ENCODE data around the gene PPP4R3A.
"Not testable (repeated sequence)": the region's sequence is repeated elsewhere in the genome, so short reads cannot be mapped to it uniquely, and the experiment has no call there.

Gene PPP4R3A

GRCh38 chr14:91438845-91439244 lies 71.3 kb downstream of the PPP4R3A start:
- DNase-seq (ENCODE audit: low read depth) = no peak

DNA sequence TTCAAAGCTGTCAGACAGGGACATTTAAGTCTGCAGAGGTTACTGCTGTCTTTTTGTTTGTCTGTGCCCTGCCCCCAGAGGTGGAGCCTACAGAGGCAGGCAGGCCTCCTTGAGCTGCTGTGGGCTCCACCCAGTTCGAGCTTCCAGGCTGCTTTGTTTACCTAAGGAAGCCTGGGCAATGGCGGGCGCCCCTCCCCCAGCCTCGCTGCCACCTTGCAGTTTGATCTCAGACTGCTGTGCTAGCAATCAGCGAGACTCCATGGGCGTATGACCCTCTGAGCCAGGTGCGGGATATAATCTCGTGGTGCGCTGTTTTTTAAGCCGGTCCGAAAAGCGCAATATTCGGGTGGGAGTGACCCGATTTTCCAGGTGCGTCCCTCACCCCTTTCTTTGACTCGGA lies 73.8 kb downstream of the PPP4R3A start:
- DNase-seq (ENCODE audit: low read depth) = not testable (repeated sequence)

- DNase-seq (ENCODE audit: low read depth) = no peak
These were observed 80.7 kb downstream of the PPP4R3A start for GRCh38 chr14:91429385-91429784.

DNA sequence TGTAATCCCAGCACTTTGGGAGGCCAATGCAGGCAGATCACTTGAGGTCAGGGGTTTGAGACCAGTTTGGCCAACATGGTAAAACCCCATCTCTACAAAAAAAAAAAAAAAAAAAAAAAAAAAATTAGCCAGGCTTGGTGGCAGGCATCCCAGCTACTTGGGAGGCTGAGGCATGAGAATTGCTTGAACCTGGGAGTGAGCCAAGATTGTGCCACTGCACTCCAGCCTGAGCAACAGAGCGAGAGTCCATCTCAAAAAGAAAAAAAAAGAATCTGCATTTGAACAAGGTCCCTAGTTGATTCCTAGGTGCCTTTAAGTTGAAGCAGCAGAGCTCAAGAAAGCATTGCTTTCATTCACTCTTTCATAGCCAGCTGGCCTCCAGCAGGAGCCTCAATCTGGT lies 81.2 kb downstream of the PPP4R3A start:
- not testable (repeated sequence) for DNase-seq (ENCODE audit: low read depth)

GRCh38 chr14:91425531-91425944 lies 84.6 kb downstream of the PPP4R3A start:
- not testable (repeated sequence) for DNase-seq (ENCODE audit: low read depth)

DNA sequence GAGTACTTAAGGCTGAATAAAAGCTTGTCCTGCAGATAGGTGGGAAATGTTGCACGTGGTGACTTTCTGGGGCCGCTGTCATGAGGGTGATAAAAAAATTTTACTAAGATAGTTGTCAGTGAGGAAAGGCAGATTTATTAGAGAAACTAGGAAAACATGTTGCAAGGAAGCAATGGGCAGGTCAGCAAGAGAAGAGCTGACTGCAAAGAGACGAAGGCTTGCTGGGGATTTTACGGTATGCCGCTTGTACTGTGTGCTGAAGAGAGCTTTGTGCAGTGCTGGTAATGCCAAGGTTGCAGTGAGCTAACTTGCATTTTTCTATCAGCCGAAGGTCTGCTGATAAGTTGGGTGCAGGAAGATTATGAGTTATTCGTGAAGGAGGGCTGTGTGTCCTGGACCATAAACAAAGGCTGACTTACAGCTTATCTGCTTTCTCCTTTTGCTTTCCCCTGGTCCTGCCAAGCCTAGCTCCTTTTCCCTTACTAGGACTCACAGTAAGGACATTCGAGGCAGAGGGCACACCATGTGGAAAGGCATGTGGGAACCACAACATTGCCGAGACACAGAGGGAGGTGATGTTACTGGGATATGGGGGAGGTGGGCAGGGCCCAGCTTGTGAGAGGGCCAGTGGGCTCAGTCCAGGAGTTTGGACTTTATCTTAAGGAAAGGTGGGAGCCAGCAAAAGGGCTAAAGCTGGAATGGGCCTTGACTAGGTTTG lies 85.1 kb downstream of the PPP4R3A start:
- no peak for DNase-seq (ENCODE audit: low read depth)

- DNase-seq (ENCODE audit: low read depth) = no peak
These were observed 89.4 kb downstream of the PPP4R3A start for GRCh38 chr14:91420686-91421085.

DNA sequence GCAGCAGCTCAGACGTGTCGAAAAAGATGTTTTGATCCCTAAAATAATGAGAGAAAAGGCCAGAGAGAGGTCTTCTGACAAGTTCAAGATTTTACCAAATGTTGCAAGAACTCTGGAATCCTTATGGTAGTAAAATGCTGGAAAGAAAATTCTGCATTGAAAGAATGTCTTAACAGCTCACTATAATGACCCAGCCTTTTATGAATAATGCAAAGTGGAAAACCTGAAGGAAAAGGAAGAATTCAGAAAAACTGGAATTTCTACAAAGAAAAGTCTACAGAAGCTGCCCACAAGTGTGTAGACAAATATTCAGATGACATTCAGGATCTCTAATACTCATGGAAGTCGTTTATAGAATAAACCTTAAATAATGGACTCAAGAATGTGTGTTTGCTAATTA lies 90.7 kb downstream of the PPP4R3A start:
- DNase-seq (ENCODE audit: low read depth) = no peak

DNA sequence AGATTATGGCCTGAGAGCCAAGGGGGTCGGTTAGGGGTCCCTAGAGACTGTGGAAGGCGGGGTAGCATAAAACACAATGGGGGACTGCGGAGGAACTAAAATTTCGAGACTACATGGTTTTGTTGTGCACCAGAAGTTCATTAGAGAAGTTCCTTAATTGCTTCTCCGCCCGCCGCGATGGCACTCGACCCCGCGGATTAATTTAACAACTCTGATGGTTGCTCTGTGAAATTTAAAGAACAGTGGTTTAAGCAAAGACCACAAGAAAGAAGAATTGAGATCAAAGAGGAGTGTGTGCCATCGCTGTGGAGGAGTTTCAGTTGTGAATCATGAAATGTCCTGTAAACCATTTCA lies 91.1 kb downstream of the PPP4R3A start:
- no peak for DNase-seq (ENCODE audit: low read depth)

- peak; percentile 76 for DNase-seq (ENCODE audit: low read depth)
These were observed 91.6 kb downstream of the PPP4R3A start for GRCh38 chr14:91418387-91419043.

- no peak for DNase-seq (ENCODE audit: low read depth)
These were observed 92.1 kb downstream of the PPP4R3A start for GRCh38 chr14:91417983-91418386.

GRCh38 chr14:91417120-91417982 lies 92.8 kb downstream of the PPP4R3A start, which contains the start of gene CCDC88C:
CCDC88C (minus strand) TSS chr14:91417820; CDS start chr14:91417690, 130 bp downstream.
- no peak for DNase-seq (ENCODE audit: low read depth)

- no peak for DNase-seq (ENCODE audit: low read depth)
These were observed 93.4 kb downstream of the PPP4R3A start for GRCh38 chr14:91416744-91417119.

DNA sequence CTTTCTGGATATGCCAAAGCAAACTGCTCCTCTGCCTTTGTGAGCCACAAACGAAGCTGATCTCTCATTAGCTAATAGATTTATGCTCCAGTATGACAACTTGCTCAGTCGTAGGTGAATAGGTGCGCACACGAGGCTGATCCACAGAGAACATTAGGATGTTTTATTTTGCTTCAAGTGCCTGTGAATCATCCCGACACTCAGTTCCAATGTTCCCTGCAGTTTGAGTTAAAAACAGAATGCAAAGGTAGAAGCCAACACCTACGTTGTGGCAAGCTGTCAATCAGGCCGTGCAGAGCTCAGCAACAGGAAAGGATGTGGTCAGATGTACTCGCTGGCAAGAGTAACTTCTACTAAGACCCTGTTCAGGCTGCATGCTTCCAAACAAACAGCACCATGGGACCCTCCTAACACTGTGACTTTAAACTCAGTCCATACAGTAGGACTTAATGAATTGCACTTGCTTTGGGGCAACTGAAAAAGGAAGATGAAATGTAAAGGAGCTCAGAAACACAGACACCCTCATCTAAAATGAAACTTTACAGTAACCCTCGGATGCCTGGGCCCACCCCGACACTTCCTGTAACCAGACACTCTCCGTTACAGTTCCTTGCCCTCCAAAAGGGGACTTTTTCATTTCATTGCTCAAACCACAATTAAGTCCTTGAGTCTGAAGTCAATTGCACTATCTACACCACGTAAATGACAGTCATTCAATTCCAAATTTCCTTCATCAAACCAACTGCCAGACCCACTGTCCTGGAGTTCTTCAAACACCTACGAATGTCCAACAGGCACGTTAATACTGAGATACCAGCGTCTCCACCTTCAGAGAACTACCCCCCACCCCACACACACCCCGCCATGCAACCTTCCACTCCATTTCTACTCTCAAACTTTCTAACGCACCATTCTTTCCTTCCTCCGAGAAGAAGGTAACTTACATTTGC lies 94.0 kb downstream of the PPP4R3A start:
- no peak for DNase-seq (ENCODE audit: low read depth)

DNA sequence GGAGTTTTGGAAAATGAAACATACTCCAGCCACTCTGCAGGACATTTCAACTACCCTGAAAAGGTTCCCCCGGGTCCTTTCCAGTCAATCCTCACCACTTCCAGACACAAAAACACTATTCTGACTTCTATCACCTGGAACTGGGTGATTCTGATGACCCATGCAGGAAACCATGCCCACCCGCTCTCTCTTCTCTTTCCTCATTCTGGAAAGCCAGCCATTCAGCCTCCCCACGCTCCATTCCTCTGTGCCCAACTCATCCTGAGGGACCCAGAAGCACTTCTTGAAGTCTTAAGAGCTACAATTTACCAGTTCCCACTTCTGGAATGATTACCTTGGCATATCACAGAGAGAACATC lies 95.7 kb downstream of the PPP4R3A start:
- DNase-seq (ENCODE audit: low read depth) = no peak

- no peak for DNase-seq (ENCODE audit: low read depth)
These were observed 96.3 kb downstream of the PPP4R3A start for GRCh38 chr14:91413547-91414474.

DNA sequence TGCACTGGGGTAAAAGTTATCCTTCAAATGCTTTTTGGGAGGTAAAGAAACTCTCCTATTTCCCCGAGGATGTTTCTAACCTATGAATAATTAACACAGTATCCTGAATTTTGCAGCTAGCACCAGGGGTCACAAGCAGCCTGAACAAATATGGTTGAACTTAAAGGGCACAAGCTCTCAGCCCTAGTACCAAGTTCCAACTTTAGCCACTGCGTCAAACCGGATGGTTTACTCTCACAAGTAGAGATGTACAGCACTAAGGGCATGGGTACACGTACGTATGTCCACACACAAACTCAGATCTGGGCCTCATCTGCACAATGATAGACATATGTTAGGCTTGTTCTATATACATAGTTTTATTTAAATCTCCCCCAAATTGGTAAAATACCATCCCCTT lies 97.2 kb downstream of the PPP4R3A start:
- no peak for DNase-seq (ENCODE audit: low read depth)

DNA sequence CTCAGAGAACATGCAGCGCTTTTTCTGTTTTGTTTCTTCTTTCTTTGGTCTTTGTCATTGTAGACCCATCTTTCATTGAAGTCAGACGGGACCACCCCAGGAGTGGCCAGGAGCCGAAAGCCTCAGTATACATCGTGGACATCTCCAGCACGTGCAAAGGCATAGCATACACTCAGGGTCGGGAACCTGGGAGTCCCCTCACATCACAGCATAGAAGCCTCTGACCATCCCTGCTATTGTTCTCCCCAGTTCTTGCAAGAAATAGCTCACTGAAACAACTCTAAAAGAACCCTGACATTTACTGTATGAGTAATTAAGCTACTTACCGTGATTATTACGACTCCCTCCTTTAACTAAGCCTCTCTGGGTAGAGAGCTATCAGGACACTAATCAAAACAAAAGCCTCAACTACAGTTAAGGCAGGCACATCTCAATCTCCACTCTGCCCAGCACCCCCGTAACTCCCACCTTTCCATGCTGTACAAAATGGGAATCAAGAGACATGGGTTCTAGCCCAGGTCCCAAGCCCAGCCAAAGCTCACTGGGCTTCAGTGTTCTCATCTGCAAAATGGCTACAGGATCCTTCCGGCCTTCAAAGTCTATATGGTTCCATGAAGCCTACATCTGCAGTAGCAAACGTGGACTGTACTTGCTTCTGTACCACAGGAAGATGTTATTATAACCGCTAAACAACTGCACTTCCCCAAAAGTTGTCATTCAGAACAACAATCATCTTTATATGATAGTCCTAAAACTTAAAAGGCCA lies 99.2 kb downstream of the PPP4R3A start:
- no peak for DNase-seq (ENCODE audit: low read depth)

DNA sequence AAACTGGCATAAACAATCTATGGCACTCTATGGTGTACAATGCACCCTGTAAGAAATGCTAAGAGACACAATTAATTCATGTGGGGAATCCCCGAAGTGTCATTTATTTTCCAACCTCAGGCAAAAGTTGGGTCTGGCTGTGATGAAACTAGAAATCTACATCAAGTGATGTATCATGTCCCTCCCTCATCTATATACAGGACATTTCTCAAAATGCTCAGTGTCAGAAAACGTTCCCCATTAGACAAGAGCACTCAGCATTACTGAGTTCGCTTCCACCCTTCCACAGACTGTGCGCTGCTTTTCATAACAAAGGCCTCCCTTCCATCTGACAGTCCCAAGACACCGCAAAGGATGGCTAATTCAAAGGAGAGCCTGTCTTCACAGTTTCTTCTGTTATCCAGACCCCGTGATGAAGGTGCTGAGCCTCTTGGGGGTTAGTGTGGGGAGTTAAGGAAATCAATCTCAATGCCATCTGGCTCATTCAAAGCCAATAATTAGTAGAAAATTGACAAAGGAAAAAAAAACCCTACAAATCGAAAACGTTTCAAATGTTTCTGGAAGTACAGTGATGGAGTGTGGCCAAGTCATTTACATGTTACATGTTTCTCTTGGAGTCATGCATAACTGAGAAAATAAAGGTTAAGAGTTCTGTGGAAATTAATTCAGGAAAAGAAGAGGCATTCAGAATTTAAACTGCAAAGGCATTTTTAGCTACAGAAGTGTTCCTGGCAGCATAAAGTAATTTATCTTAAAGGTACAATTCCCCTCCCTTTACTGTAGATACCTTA lies 100.0 kb downstream of the PPP4R3A start:
- no peak for DNase-seq (ENCODE audit: low read depth)

Data from stimulated activated CD8-positive, alpha-beta memory T cell treated with anti-CD3 and anti-CD28 coated beads, Interleukin-15, amount 100 ng/mL, for 1 hour (primary cell).